HG03439 (cell line): ENCODE measurements around the gene SLC34A3.
A peak's percentile ranks its signal among the peaks of the same experiment; 100 is the strongest.
"Not testable (repeated sequence)": the region's sequence is repeated elsewhere in the genome, so short reads cannot be mapped to it uniquely, and the experiment has no call there.

ENCODE experiments used
- ATAC-seq: cut with Tn5 transposase; IDR thresholded peaks from one replicate; pipeline ENCODE4 v1.9.1; 2021; ENCODE audit warnings: mild to moderate bottlenecking, moderate library complexity; ENCODE audit not compliant: unreplicated experiment

Gene SLC34A3

DNA sequence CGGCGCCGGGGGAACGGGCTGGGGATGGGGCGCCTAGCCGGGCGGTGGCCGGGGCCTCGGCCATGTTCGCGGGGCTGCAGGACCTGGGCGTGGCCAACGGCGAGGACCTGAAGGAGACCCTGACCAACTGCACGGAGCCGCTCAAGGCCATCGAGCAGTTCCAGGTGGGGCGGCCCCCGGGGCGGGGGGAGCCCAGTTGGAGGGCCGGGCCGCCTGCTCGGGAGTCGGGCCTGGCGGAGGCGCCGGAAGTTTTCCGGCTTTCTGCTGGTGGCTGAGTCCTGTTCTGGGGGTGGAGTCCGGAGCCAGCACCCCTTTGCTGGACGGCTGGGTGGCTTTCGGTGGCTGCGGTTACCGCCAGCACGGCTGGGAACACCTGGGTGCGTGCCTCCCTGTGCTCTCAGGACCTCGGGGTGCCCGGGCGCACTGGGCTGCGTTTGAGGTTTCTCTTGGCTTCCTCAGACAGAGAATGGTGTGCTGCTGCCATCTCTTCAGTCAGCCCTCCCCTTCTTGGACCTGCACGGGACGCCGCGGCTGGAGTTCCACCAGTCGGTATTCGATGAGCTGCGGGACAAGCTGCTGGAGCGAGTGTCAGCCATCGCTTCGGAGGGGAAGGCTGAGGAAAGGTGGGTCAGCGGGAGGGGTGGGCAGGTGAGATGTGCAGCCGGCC, 24.9 kb downstream of the SLC34A3 start:
- ATAC-seq = peak; percentile 42

DNA sequence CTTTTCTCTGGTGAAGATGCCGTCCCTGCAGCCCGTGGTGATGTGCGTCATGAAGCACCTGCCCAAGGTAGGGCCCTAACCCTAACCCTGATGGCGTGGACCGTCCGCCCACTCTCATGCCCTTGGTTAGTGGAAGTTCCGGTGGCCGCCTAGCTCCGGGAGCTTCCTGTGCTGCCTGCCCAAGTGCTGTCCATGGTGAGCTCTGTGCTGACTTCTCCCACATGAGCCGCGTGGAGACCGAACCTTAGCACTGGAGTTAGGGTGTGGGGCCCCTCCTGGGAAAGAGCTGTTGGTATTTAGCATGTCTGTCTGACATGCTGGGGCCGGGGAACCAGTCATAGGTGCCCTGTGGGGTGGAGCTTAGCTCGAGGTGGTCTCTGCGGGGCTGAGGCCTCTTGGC, 25.7 kb downstream of the SLC34A3 start:
- no peak for ATAC-seq

DNA sequence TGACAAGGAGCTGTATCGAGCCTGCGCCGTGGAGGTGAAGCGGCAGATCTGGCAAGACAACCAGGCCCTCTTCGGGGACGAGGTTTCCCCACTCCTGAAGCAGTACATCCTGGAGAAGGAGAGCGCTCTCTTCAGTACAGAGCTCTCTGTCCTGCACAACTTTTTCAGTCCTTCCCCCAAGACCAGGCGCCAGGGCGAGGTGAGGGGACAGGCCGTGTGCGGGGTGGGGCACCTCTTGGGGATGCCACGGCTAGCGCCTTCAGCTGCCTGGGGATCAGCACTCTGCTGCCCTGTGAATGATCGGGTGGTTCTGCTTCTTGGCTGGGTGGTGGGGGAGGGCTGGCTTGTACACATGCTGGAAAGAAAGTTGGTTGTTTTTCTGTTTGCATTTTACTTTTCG, 26.2 kb downstream of the SLC34A3 start:
- no peak for ATAC-seq

DNA sequence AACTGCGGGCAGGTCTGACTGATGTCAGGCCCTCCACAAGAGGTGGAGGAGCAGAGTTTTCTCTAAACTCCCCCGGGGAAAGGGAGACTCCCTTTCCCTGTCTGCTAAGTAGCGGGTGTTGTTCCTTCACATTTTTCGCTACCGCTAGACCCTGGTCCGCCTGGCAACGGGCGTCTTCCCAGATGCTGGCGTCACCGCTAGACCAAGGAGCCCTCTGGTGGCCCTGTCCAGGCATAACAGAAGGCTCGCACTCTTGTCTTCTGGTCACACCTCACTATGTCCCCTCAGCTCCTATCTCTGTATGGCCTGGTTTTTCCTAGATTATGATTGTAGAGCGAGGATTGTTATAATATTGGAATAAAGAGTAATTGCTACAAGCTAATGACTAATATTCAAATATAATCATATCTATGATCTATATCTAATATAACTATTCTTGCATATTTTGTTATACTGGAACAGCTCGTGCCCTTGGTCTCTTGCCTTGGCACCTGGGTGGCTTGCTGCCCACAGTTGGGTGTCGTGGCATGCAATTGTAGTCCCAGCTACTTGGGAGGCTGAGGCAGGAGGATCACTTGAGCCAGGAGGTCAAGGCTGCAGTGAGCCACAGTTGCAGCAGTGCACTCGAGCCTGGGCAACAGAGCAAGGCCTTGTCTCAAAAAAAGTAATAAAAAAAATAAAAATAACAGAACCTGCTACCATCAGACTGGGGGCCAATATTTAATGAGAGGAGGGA, 31.6 kb downstream of the SLC34A3 start:
- ATAC-seq = not testable (repeated sequence)

DNA sequence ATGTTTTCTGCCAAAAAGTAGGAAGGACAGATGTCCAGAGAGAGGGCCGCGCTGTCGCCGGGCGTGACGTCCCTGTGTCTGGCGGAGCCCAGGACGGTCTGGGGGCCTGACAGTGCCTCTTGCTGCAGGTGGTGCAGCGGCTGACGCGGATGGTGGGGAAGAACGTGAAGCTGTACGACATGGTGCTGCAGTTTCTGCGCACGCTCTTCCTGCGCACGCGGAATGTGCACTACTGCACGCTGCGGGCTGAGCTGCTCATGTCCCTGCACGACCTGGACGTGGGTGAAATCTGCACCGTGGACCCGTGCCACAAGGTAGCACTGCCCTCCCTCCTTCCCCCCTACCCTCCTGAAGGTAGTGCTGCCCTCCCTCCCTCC, 32.2 kb downstream of the SLC34A3 start:
- no peak for ATAC-seq

DNA sequence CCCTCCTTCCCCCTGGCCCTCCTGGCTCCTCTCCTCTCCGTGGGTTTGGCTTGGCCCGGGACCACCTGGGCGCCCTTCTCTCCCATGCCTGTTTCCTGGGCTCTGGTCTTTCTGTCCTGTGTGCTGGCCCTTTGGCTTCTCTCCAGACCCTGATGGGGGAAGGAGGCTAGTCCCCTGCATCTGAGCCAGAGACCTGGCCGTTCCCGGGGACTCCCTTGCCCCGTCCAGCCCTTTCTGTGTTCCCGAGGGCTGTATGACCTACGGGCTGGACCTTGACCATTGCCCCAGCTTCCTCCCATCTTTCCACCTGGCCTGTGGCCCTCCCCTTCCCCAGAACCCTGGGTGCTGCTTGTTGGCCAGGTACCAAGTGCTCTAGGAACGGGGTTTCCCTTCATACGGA, 32.8 kb downstream of the SLC34A3 start:
- ATAC-seq = no peak

DNA sequence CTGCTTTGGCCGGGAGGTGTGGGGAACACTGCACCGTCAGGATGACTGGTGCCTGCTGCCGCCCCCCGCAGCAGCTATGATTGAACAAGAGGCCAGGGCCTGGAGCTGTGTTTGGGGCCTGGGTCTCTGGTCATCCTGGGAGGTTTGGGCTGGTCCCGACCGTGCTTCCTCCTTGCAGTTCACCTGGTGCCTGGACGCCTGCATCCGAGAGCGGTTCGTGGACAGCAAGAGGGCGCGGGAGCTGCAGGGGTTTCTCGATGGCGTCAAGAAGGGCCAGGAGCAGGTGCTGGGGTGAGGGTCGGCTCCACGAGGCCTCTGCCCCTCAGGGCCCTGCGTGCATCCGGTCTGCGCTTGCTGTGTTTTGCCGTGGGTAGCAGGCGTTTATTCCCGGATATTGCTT, 33.4 kb downstream of the SLC34A3 start:
- no peak for ATAC-seq

DNA sequence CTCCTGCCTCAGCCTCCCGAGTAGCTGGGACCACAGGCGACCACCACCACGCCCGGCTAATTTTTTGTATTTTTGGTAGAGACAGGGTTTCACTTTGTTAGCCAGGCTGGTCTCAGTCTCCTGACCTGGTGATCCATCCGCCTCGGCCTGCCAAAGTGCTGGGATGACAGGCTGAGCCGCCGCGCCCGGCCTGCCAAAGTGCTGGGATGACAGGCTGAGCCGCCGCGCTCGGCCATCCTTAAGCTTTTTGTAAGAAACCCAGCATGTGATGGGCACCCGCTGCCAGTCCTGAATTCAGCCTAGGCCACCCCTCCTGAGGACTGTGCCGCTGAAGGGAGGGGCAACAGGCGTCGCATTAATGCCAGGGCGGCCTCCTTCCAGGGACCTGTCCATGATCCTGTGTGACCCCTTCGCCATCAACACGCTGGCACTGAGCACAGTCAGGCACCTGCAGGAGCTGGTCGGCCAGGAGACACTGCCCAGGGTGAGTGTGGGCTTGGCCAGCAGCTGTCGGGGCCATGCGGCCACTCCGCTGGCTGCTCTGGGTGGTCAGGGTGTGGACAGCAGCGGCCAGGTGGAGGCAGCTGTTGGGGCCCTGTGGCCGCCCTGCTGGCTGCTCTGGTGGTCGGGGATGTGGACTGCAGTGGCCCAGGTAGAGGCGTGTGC, 34.9 kb downstream of the SLC34A3 start:
- no peak for ATAC-seq

DNA sequence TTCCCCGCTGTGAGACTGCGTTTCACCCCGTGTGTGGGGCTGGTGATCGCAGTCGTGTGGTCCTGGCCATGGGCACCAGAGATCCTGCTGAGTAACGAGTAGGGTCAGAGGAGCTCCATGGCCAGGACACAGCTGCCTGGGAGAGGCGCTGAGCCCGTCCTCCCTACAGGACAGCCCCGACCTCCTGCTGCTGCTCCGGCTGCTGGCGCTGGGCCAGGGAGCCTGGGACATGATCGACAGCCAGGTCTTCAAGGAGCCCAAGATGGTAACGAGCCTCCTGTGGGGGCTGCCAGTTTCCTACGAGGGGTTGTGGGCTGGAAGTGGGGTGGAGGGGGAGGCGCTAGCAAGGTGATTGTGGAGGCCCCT, 35.4 kb downstream of the SLC34A3 start:
- ATAC-seq = no peak

DNA sequence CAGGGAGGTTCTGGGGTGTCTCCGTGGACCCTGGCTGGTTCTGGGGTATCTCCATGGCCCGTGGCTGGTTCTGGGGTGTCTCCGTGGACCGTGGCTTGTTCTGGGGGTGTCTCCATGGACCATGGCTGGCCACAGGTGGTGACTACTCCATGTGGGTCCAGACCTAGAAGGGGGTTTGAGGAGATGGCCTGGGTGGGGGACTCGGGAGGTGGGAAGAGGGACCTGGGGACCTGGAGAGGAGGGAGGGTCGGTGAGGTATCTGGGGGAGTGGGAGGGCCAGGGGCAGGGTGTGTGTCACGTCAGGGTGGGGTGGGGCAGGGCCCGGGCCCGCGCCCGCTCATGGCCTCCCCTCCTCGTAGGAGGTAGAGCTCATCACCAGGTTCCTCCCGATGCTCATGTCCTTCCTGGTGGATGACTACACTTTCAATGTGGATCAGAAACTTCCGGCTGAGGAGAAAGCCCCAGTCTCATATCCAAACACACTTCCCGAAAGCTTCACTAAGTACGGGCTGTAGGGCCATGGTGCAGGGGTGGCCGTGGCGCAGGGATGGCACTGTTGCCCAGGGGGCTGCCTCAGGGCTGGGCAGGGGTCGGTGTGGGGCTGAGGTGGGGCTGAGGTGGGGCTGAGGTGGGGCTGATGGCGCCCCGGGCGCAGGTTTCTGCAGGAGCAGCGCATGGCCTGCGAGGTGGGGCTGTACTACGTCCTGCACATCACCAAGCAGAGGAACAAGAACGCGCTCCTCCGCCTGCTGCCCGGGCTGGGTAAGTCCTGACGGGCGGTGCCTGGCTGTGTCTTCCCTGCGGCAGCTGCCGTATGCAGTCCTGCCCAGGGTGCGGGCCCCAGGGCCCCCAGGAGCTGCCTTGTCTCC, 36.1 kb downstream of the SLC34A3 start:
- no peak for ATAC-seq

DNA sequence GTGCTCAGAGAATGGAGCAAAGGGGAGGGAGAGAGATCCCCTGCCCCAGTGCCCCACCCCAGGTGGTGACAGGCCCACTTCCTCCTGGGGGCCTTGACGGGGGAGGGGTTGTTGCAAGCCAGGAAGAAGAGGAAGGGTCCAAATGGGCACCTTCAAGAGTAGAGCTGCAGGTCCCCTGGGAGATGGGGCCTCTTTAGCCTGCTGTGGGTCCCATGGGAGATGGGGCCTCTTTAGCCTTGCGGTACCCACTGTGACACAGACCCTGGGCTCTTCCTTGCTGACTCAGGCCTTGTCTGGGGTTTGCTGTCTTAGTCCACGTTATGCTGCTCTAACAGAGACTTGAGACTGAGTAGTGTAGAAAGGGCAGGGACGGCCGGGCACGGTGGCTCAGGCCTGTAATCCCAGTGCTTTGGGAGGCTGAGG, 37.2 kb downstream of the SLC34A3 start:
- ATAC-seq = no peak

DNA sequence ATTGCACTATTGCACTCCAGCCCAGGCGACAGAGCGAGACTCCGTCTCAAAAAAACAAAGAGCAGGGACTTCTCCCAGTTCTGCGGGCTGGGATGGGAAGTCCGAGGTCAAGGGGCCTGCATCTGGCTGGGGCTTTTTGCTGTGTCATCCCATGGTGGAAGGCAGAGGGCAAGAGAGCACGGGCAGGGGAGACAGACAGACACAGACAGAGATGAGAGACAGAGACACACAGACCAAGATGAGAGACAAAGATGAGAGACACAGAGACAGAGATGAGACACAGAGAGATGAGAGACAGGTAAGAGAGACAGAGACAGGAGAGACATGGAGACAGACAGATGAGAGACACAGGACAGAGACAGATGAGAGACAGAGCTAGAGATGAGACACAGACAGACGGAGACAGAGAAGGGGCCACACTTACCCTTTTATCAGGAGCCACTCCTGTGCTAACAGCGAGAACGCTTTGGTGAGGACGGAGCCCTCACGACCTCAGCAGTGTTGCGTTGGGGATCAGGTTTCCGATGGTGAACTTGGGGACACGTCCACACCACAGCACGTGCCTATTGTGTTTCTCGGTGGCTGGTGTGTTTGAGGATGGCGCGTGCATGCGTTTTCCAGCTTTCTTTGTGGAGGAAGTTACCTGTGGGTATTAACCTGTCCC, 38.0 kb downstream of the SLC34A3 start:
- no peak for ATAC-seq

DNA sequence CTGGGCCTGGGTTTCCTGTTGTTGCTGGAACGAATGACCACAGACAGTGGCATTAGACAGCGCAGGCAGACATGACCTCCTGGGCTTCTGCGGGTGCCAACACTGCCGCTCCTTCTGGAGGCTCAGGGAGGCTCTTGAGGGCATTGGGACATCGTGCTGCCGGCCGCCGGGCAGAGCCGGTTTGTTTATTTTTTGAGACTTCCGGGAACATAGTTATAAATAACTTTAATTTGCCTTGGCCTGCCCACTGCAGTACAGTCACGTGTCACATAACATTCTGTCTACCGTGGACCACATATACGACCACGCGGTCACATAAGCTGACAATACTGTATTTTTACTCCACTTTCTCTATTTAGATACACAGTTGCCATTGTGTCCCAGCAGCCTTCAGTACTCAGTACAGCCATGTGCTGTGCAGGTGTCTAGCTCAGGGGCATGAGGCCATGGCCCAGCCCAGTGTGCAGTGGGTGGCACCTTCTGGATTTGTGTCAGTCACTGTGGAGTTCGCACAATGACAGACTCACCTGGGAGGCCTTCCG, 38.6 kb downstream of the SLC34A3 start:
- no peak for ATAC-seq

DNA sequence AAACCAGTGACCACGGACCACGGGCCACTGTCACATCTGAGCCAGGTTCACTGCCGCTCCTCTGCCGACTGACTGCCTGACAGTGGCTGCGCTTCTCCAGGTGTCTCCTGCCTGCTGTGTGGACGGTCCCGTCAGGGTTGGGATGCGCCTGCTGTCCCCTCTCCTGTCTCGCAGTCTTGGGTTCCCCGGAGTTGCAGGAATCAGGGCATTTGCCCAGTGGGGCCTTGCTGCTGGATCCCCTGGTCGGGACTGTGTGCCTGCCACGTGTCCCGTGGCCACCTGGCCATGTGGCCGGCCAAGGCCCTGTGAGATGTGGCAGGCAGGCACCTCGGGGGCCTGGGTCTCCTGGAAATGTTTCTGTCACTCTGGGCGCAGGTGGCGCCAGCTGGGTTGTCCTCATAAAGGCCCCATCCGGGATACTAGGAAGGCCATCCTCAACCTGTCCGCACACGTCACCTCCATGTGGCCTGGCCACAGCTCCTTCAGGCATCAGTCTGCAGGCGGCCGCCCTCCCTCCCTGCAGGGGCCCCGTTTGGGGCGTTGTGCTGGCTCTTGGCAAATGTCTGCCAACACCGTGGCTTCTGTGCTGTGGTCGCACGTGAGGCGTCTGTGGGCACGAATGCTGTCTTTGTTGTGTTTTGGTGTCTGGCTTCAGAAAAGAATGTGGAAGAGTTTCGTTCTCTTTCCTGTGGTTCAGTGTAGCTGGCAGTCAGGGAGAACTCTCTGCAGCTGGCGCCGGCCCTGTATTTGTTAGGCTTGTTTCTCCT, 40.4 kb downstream of the SLC34A3 start:
- ATAC-seq = no peak

DNA sequence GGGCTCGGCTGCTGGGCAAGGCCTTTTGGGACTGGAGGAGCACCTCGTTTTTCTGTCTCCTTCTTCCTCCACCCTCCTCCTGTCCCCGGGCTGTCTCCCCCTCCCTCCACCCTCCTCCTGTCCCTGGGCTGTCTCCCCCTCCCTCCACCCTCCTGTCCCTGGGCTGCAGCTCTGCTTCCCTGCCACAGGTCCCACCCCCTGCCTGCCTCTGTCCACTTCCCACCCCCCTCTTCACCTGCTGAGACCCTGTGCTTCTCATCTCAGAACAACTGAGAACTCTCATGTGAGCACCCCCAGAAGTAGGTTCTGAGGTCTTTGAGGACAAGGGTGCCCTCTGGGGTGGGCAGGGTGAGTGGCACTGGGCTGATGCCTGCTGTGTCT, 41.0 kb downstream of the SLC34A3 start:
- no peak for ATAC-seq

DNA sequence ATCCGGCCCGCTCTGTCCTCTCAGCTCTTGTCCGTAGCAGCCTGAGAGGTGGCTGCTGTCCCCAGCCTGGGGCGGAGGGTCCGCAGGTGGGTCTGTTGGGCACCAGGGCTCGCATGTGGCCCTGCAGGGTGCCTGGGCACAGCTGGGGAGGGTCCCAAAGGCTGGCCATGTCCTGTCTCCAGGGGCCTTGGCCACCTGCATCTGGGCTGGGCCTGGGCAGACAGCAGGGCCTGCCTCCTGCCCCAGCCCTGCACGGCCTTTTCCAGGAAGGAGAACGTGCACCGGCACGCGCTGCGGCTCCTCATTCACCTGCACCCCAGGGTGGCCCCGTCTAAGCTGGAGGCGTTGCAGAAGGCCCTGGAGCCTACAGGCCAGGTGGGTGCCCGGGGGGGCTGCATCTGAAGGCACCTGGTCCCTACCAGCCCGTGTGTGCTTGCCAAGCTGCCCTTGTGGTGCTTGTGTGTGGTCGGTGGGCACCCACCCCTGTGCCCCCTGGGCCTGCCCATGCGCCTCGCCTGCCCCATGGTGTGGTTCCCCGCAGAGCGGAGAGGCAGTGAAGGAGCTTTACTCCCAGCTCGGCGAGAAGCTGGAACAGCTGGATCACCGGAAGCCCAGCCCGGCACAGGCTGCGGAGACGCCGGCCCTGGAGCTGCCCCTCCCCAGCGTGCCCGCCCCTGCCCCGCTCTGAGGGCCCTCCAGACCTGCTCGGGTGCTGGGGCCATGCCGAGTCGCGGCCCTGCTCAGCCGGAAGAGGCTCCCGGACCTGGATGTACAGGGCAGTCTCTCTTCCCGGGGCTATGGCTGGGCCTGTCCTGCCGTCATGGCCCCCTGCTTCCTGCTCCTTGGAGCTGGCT, 41.8 kb downstream of the SLC34A3 start:
- ATAC-seq = no peak

DNA sequence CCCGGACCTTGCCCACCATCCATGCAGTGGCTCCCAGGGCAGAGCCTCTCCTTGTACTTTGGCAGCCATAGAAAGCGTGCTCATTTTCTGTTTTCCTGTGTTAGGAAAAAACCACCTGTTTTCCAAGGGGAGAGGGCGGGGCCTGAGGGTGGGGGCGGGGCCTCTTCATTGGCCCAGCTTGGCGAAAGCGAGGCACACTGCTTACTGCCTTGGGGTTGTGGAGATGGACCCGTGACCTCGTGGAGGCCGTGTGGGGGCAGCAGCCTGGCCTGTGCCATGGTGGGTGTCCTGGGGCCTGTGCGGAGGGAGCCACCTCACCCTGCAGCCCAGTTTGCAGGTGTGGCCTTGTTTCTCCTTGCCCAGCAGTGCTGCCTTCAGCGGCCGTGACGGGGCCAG, 42.4 kb downstream of the SLC34A3 start:
- ATAC-seq = no peak

DNA sequence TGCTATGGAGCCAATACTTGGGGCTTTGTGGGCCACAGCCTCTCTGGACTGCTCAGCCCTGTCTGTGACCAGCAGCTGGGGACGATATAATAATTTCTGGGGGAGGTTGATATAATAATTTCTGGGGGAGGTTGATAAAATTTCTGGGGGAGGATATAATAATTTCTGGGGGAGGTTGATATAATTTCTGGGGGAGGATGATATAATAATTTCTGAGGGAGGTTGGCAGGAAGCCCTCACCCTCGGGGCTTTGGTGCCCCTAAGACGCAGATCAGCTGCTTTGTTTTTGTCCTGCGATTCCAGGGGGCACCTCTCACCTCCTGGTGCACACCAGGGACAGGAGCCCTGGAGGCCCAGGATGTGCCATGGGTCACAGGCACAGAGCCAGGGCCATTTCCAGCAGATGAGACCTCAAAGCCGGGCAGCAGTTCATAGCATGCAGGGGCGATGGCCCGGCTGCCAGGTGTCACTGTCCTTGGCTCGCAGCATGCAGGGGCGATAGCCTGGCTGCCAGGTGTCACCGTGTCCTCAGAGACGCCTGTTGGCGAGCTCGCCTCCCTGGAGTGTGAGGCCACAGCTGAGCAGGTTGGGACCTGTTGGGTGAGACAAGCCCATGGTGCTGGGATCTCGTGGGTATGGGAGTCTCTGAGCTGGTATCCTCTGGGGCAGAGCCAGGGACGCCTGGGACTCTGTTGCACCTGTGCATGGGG, 43.1 kb downstream of the SLC34A3 start:
- ATAC-seq = no peak
